GM19452 (cell line): ENCODE data around the gene IKZF1.

ENCODE experiments used
- ATAC-seq: cut with Tn5 transposase; IDR thresholded peaks from one replicate; pipeline ENCODE4 v1.9.1; 2021; ENCODE audit not compliant: unreplicated experiment

Gene IKZF1

DNA sequence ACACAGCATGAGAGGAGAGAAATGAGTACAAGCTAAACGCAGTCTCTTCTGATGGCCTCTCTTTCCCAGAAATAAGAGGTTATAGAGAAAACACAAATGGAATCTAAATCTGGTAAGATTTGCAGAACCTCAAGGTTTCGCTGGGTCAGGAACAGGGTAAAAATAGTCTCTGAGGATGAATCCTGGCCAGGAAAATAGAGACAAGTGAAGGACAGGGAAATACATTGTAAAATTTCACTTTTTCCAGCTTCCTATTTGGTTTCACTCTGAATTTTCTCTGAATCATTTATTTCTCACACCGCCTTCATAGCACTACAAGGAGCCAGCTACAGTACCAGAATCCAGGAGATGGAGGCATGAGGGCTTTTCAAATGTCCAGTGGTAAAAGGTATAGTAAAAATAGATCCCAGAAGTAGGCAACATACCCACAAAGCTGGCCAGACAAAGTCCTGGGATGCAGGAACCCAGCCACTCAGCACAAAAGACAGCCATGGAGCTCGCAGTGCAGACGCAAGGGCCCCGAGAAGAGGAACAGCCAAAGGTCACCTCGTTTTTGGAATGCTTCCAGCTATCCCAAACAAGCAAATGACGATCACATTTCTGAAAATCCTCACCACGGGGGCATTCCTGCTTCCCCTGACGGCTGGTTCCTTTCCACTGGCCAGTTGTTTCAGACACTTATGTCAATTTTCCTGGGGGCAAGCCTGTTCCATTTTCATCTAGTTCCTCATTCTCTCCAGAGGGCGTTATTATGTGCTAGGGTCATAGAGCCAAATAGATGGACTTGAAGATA lies 21.5 kb upstream of the IKZF1 start:
- ATAC-seq = no peak

- no peak for ATAC-seq
Measured at GRCh38 chr7:50283731-50284130, 20.8 kb upstream of the IKZF1 start.

DNA sequence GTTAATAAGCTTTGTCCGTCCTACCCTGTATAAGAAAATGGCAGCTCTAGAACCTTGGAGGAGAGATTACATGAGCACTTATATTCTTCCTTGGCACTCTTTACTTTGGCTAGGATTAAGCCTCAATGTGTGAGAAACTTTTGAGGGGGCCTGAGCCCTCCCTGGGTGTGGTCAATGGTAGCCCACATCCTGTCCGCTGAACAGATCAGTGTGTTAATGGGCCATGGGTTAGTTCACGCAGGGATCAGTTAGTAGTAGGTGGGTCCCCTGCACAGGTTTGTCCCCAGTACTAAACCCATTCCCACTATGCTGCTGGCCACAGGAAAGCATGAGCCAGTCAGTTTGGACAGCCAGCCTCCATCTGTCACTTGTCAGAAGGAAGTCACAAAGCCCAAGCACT lies 20.2 kb upstream of the IKZF1 start:
- ATAC-seq = no peak

DNA sequence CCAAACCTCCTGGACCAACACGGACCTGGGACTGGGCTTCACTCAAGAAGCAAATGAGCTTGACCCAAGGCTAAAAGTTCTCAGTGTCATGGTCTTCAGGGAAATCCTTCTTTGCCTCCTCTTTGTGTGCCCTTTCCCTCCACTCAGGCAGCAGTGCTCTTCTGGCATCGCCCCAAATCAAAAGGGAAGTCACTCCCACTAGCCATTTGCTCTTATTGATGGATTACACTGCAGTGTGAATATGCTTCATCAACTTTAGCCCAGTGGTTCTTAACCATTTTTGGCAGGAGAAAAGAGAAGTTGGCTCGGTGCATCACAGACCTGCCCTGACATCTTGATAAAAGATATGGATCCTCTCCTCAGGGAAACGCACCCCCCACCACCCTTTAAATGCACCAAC lies 19.2 kb upstream of the IKZF1 start:
- no peak for ATAC-seq

DNA sequence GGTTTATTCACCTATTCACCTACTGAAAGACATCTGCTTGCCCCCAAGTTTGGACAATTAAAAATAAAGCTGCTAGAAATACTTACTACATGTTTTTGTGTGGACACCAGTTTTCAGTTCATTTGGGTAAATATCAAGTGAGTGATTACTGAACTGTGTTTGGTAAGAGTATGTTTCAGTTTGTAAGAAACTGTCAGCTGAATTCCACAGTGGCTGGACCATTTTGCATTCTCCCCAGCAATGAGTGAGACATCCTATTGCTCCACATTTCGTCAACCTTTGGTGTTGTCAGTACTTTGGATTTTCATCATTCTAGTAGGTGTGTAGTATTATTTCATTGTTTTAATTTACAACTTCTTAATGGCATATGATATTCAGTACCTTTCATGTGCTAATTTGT lies 17.4 kb upstream of the IKZF1 start:
- ATAC-seq = no peak

GRCh38 chr7:50292165-50292757 lies 12.3 kb upstream of the IKZF1 start:
- no peak for ATAC-seq

GRCh38 chr7:50292763-50293162 lies 11.8 kb upstream of the IKZF1 start:
- no peak for ATAC-seq

DNA sequence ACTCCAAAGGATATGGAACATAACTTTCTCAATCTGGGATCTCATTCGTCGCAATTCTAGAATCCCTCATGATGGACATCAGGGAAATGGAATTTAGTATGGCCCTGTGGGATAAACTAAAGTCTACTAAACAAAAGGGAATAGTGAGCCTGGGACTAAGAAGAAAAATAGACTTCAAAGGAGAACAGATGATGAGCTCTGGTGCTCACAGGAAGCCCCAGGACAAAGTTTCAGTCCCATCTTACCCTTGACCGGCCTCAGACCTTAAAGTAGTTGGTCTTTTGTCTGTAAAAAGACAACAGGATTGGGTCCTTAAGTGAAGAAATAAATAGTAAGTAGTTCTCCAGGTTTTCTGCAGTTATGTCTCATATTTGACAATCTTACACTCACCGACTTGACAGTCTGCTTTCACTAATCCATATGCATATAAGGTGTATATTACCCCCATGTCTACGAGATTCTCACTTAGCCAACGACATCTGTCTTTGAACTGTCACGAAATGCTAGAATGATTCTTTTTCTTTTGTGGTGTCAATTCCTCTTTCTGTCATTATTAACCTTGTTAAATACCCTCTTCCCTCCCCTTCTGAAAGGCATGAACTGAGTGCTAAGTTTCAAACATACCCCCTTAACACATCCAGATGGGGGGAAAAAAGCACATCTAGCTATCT lies 10.9 kb upstream of the IKZF1 start:
- ATAC-seq = peak; percentile 59

DNA sequence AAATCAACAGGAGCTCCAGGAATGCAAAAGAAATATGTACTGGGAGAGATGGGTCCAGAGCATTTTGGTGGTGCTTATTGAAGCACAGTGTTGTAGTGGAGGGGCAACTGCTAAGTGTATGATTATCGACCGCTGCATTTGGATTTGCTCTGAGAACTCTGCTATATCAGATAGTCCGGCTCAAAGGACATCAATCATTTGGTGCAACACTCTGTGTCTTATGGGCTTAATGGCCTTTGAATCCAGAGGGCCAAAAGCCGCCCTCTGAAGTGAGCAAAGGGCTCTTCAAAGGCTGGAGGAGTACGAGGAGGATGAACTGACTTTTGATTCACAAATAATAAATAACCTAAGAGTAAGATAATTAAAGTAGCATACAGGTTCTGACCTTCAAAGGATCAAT lies 9.4 kb upstream of the IKZF1 start:
- ATAC-seq = no peak

- no peak for ATAC-seq
Measured at GRCh38 chr7:50296799-50297198, 7.7 kb upstream of the IKZF1 start.

- no peak for ATAC-seq
Measured at GRCh38 chr7:50298811-50299562, 5.5 kb upstream of the IKZF1 start.

- no peak for ATAC-seq
Measured at GRCh38 chr7:50300336-50300735, 4.2 kb upstream of the IKZF1 start.

- ATAC-seq = no peak
Measured at GRCh38 chr7:50302486-50303334, 1.8 kb upstream of the IKZF1 start.

- peak; percentile 22 for ATAC-seq
Measured at GRCh38 chr7:50303335-50304128, 984 bp upstream of the IKZF1 start.

- ATAC-seq = peak; percentile 39
Measured at GRCh38 chr7:50304911-50305582, 531 bp downstream of the IKZF1 start.

GRCh38 chr7:50305583-50306493 lies 1.3 kb downstream of the IKZF1 start:
- ATAC-seq = no peak

DNA sequence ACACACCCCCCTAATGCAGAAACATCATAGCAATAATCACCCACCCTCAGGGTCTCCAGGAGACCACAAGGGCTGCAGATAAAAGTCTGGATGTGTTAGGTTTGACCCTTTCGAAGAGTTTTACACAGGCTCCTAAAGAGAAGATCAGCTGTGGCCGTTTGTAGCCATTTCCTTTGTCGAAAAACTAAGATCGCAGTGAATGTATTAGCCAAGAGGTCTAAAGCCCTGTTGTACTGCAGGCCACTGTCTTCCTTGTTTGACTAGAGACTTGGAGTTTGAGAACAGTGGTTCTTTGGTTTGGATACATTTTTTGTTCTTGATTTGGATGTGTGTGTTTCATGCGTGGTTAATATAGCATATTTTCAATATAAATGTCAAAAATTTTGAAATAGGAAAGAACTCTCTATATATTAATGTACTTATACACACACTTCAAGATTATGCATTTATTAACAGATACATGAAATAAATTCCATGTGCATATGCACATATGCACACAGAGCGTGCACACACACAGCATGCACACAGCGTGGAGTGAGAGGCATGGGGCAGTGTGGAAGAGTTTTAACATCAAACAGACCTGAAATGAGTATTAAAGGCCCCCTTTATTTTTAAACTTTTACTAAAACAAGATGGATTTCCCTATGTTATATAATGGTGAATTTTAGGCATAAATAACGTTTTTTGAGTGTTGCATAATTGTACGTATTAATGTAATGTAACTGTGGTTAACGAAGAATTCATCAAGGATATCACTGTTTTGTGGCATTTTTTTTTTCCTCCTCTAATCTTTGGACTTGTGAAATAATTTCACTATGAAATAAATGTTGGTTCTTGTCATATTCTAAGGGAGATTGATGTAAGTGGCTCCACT lies 2.2 kb downstream of the IKZF1 start:
- ATAC-seq = no peak
